ENCODE results near the gene NFATC1. TPM values are rescaled to one million over a fixed set of nuclear protein-coding genes. Genes with fewer than 3 reads are reported as not detected.
A peak's percentile ranks its signal among the peaks of the same experiment; 100 is the strongest.

The NFATC1 gene
- total RNA-seq, 3 donors from 2014 or later, result 10.9 to 18.0 (median 12.9) TPM

DNA sequence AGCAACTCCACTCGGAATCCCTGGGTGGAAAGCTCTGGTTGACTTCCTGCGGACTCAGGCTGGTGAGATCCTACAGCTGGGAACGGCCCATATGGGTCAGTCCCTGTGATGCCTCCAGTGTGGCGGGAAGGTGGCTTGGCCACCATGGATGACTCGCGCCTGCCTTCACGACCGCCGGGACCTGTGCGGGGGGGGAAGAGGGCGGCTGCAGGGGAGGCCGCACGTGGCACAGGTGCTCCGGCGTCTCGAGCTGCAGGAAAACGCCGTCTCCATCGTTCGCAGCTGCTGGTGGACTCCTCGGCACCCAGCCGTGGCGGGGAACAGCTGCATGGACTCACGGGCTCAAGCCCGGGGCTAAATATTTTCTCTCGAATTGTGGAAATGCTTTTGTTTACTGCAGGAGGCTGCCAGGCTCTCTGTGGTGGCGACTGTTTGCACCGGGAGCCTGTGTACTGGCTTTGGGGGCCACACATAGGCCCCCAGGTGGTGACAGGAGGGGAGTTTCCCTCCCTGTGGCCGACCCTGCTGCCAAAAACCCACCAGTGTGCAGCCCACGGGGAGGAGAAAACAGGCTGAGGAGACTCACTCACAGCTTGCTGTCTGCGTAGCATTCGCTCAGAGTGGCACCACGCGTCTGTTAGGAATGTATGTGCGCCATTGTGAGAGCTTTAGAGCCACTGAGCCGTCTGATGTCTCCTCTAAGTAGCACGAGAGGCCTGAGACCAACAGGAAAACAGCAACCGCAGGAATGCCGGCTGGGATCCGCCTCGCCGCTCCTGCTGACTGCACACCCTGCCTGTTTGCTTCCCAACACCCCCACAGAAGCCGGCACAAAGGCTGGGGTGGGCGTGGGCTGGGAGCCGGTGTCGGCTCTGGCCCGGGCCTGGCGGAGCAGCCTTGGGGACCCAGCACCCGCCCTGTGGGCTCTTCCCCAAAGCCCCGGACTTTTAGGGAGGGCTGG, 89.2 kb downstream of the NFATC1 start:
- Histone ChIP-seq H3K27ac (peak overlapping the region in 1 of 2 donors; percentile 32), H3K36me3 (no peaks in the 10 kb centered on the region), H3K27me3 (no peaks in the 10 kb centered on the region), H3K9me3 (no peaks in the 10 kb centered on the region), H3K4me1 (no peaks in the 10 kb centered on the region), H3K4me3 (peak overlapping the region in 2 of 3 donors; percentile 9 to 44)
- TF ChIP-seq POLR2A (IDR thresholded peaks at IDR 0.05) (no peak), POLR2AphosphoS5 (IDR thresholded peaks at IDR 0.05) (no peak)
- TF ChIP-seq, protein P1, sequence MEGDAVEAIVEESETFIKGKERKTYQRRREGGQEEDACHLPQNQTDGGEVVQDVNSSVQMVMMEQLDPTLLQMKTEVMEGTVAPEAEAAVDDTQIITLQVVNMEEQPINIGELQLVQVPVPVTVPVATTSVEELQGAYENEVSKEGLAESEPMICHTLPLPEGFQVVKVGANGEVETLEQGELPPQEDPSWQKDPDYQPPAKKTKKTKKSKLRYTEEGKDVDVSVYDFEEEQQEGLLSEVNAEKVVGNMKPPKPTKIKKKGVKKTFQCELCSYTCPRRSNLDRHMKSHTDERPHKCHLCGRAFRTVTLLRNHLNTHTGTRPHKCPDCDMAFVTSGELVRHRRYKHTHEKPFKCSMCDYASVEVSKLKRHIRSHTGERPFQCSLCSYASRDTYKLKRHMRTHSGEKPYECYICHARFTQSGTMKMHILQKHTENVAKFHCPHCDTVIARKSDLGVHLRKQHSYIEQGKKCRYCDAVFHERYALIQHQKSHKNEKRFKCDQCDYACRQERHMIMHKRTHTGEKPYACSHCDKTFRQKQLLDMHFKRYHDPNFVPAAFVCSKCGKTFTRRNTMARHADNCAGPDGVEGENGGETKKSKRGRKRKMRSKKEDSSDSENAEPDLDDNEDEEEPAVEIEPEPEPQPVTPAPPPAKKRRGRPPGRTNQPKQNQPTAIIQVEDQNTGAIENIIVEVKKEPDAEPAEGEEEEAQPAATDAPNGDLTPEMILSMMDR (IDR thresholded peaks at IDR 0.05), result no peak
- peak in 1 of 2 donors; percentile 30 for DNase-seq (ENCODE audit: low spot score in 2 of 2)
- intact Hi-C loops (cut with DNase I; ENCODE audit: low total_unique reads), result no loop called here

DNA sequence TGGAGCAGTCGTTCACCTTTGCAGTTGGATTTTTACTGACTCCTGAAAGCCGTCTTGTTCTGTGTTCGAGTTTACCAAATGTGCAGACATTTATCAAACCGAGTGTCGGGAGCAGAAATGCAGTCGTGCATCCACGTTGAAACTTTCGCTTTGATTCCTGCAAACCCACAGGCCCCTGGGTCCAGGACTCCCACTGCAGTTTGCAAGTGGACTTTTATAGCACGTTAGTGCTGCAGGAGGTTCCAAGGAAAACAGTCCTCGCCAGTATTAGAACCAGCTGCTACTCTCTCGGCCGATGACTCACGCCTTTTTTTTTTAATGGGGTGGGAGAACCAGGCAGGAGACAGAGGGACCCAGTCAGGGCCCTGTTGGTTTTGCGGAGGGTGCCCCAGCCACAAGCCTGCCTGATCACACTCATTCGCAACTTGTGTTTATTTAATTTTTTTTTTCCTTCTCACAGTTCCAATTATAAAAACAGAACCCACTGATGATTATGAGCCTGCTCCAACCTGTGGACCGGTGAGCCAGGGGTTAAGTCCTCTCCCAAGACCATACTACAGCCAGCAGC, 90.1 kb downstream of the NFATC1 start:
- Histone ChIP-seq H3K4me3 (peak overlapping the region in 2 of 3 donors; percentile 9 to 44), H3K4me1 (no peaks in the 10 kb centered on the region), H3K9me3 (no peaks in the 10 kb centered on the region), H3K36me3 (no peaks in the 10 kb centered on the region), H3K27ac (no peak overlapping the region), H3K27me3 (no peaks in the 10 kb centered on the region)
- no peak for DNase-seq (ENCODE audit: low spot score in 2 of 2)
- no peak for TF ChIP-seq POLR2AphosphoS5 (IDR thresholded peaks at IDR 0.05)
- no peak for TF ChIP-seq POLR2A (IDR thresholded peaks at IDR 0.05)
- TF ChIP-seq, protein P1 (IDR thresholded peaks at IDR 0.05), result no peak
- intact Hi-C loops (cut with DNase I; ENCODE audit: low total_unique reads), result no loop called here

DNA sequence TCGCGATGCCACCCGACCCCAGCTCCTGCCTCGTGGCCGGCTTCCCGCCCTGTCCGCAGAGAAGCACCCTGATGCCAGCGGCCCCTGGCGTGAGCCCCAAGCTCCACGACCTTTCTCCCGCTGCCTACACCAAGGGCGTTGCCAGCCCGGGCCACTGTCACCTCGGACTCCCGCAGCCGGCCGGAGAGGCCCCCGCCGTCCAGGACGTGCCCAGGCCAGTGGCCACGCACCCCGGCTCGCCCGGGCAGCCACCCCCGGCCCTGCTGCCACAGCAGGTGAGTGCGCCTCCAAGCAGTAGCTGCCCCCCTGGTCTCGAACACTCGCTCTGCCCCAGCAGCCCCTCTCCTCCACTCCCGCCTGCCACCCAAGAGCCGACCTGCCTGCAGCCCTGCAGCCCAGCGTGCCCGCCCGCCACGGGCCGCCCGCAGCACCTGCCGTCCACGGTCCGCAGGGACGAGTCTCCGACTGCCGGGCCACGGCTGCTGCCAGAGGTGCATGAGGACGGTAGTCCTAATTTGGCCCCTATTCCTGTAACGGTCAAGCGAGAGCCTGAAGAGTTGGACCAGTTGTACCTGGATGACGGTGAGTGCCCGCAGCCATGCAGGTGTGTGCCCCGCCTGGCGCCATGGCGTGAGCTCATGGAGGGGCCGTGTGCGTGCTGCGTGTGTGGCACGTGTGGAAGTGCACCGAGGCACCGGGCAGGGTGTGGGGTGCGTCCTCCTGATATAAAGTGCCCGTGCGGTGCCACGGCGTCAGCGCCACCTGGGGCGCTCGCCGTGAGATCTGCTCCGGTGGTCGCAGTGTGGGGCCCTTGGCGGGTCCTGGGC, 90.8 kb downstream of the NFATC1 start:
- H3K4me3 ChIP-seq, result no peak overlapping the region
- intact Hi-C loops (cut with DNase I; ENCODE audit: low total_unique reads), result no loop called here
- H3K4me1 ChIP-seq, result no peaks in the 10 kb centered on the region
- no peaks in the 10 kb centered on the region for H3K9me3 ChIP-seq
- DNase-seq (ENCODE audit: low spot score in 2 of 2), result no peak
- H3K36me3 ChIP-seq, result no peaks in the 10 kb centered on the region
- H3K27me3 ChIP-seq, result no peaks in the 10 kb centered on the region
- no peak overlapping the region for H3K27ac ChIP-seq
- TF ChIP-seq POLR2AphosphoS5 (IDR thresholded peaks at IDR 0.05), result no peak
- TF ChIP-seq POLR2A (IDR thresholded peaks at IDR 0.05), result no peak
- TF ChIP-seq, protein P1 (IDR thresholded peaks at IDR 0.05), result no peak

DNA sequence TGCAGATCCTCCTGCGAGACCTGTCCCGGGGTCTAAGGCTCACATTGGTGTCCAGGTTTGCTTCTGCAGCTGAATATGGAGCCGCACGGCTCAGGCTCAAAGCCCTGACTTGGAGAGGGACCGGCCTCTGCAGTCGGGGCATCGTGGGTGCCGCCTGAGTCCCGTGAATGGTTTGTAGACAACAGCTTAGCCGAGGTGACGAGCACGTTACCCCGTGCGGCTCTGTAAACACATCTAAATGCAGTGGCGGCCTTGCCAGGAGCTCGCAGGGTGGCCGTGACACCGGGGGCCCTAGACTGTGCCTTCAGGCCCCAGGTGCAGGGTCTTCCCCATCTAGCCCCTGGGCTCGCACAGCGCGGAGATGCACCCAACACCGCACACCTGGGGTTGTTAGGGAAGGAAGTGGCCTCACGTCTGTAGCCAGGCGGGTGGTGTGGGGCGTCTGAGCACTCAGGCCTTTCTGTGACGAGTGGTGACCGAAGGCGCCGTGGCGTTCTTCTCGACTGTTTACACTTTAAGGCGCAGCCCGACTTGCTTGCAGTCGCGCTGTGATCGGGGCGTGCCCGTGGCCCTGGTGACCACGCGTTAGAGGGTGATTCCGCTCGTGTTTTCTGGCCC, 91.6 kb downstream of the NFATC1 start:
- H3K4me3 ChIP-seq, result no peak overlapping the region
- TF ChIP-seq, protein P1 (IDR thresholded peaks at IDR 0.05), result no peak
- TF ChIP-seq POLR2AphosphoS5 (IDR thresholded peaks at IDR 0.05) (no peak), POLR2A (IDR thresholded peaks at IDR 0.05) (no peak)
- no peak overlapping the region for H3K27ac ChIP-seq
- H3K4me1 ChIP-seq, result no peaks in the 10 kb centered on the region
- no peak for DNase-seq (ENCODE audit: low spot score in 2 of 2)
- no peaks in the 10 kb centered on the region for H3K27me3 ChIP-seq
- H3K36me3 ChIP-seq, result no peaks in the 10 kb centered on the region
- intact Hi-C loops (cut with DNase I; ENCODE audit: low total_unique reads), result no loop called here
- H3K9me3 ChIP-seq, result no peaks in the 10 kb centered on the region
